Activated T-helper 9 cell treated with anti-CD3 and anti-CD28 coated beads, Interleukin-2, amount 50 U/mL, for 16 hours (primary cell): ENCODE measurements around the gene TSPAN11.
"Not testable (repeated sequence)": the region's sequence is repeated elsewhere in the genome, so short reads cannot be mapped to it uniquely, and the experiment has no call there.

ENCODE experiments used
- DNase-seq: peaks from one replicate; pipeline ENCODE4 v3.0.0-alpha.2; 2020; ENCODE audit warnings: low read depth

Gene TSPAN11

GRCh38 chr12:30926243-30927221 is at the start of gene TSPAN11:
TSPAN11 (plus strand) TSS chr12:30926748; CDS start chr12:30953992, 27,244 bp downstream.
- no peak for DNase-seq

GRCh38 chr12:30877105-30877875 is 49.3 kb upstream of the TSPAN11 start:
- no peak for DNase-seq

GRCh38 chr12:30878024-30878423 is 48.5 kb upstream of the TSPAN11 start:
- DNase-seq: no peak

GRCh38 chr12:30880061-30880460 is 46.5 kb upstream of the TSPAN11 start:
- no peak for DNase-seq

GRCh38 chr12:30880813-30881212 is 45.7 kb upstream of the TSPAN11 start:
- no peak for DNase-seq

- DNase-seq: no peak
These were observed 43.8 kb upstream of the TSPAN11 start for GRCh38 chr12:30882706-30883105.

- no peak for DNase-seq
These were observed 41.7 kb upstream of the TSPAN11 start for GRCh38 chr12:30884799-30885198.

- DNase-seq: no peak
These were observed 41.2 kb upstream of the TSPAN11 start for GRCh38 chr12:30885321-30885720.

GRCh38 chr12:30887226-30887625 is 39.3 kb upstream of the TSPAN11 start:
- DNase-seq: no peak

- DNase-seq: no peak
These were observed 38.3 kb upstream of the TSPAN11 start for GRCh38 chr12:30888241-30888640.

GRCh38 chr12:30894531-30894930 is 32.0 kb upstream of the TSPAN11 start:
- not testable (repeated sequence) for DNase-seq

- DNase-seq: no peak
These were observed 30.1 kb upstream of the TSPAN11 start for GRCh38 chr12:30896461-30896860.

GRCh38 chr12:30898846-30899245 is 27.7 kb upstream of the TSPAN11 start:
- DNase-seq: no peak

GRCh38 chr12:30900351-30900750 is 26.2 kb upstream of the TSPAN11 start:
- no peak for DNase-seq

- DNase-seq: no peak
These were observed 24.5 kb upstream of the TSPAN11 start for GRCh38 chr12:30902001-30902400.

GRCh38 chr12:30902596-30902995 is 24.0 kb upstream of the TSPAN11 start:
- no peak for DNase-seq

GRCh38 chr12:30905463-30906009 is 21.0 kb upstream of the TSPAN11 start:
- DNase-seq: no peak

- DNase-seq: no peak
These were observed 18.3 kb upstream of the TSPAN11 start for GRCh38 chr12:30908076-30908721.

GRCh38 chr12:30908722-30909348 is 17.7 kb upstream of the TSPAN11 start:
- no peak for DNase-seq

- DNase-seq: no peak
These were observed 17.1 kb upstream of the TSPAN11 start for GRCh38 chr12:30909349-30910037.

- DNase-seq: no peak
These were observed 16.6 kb upstream of the TSPAN11 start for GRCh38 chr12:30910038-30910350.
